Transverse colon (tissue), 4 donors: ENCODE measurements around the gene SMG5. TPM values are rescaled to one million over a fixed set of nuclear protein-coding genes. Genes with fewer than 3 reads are reported as not detected.

Experiments used
- DNase-seq: peaks from one replicate; pipeline ENCODE4 v3.0.0-alpha.2; 2019
- H3K27ac ChIP-seq, 4 donors: fragments of 200-600 bp; sonication (generic); 2 replicates each; pipeline ENCODE4 v1.5.1; 2016 to 2018; ENCODE audit warnings: inconsistent platforms in 4 of 4
- H3K27me3 ChIP-seq: fragments of 200-600 bp; sonication (generic); 2 replicates; pipeline ENCODE4 v1.5.1; 2017; ENCODE audit warnings: inconsistent platforms
- H3K36me3 ChIP-seq, 4 donors: fragments of 200-600 bp; sonication (generic); 2 replicates each; pipeline ENCODE4 v1.5.1; 2017 to 2019; ENCODE audit warnings: inconsistent platforms in 4 of 4
- H3K4me1 ChIP-seq, 4 donors: fragments of 200-600 bp; sonication (generic); 2 replicates each; pipeline ENCODE4 v1.5.1; 2017 to 2020; ENCODE audit warnings: inconsistent platforms in 4 of 4
- H3K4me3 ChIP-seq, 4 donors: fragments of 200-600 bp; sonication (generic); 1 replicate in 1 of 4; 2 replicates in 3 of 4; pipeline versions ENCODE4 v1.5.1 to v1.6.1; 2017 to 2019; ENCODE audit warnings: inconsistent platforms in 4 of 4
- H3K9me3 ChIP-seq, 2 donors: fragments of 200-600 bp; sonication (generic); 2 replicates each; pipeline ENCODE4 v1.5.1; 2017 to 2019; ENCODE audit warnings: inconsistent platforms in 2 of 2
- CTCF ChIP-seq, 5 experiments: fragments of 200-600 bp in 3 of 5; fragments of 450-650 bp in 2 of 5; sonication (generic) in 3 of 5; IDR thresholded peaks; 1 replicate in 2 of 5; 2 replicates in 3 of 5; pipeline ENCODE4 v1.5.1; 2016 to 2017; ENCODE audit warnings: antibody characterized with exemption in 5 of 5, inconsistent platforms in 3 of 5, mild to moderate bottlenecking in 2 of 5, moderate library complexity in 1 of 5
- EP300 ChIP-seq: sonication (generic); formaldehyde crosslinking; IDR thresholded peaks from one replicate; pipeline ENCODE4 v1.6.1; 2017; ENCODE audit warnings: antibody characterized with exemption, low read depth
- POLR2A ChIP-seq: fragments of 450-650 bp; IDR thresholded peaks from one replicate; pipeline ENCODE4 v1.6.1; 2016; ENCODE audit warnings: antibody characterized with exemption, mild to moderate bottlenecking, moderate library complexity
- POLR2AphosphoS5 ChIP-seq, 3 donors: sonication (generic); formaldehyde crosslinking; IDR thresholded peaks; one replicate each; pipeline ENCODE4 v1.6.1; 2016; ENCODE audit warnings: antibody characterized with exemption in 3 of 3
- WGBS, 2 donors: methylation state at CpG; one replicate each; pipeline ENCODE4 v1.1.5; 2018; ENCODE audit warnings: low coverage in 1 of 2; 5-methylcytosine and 5-hydroxymethylcytosine counted together
- in situ Hi-C, 4 donors: fragments of 200-750 bp; cut with MboI; loops; one replicate each; pipeline versions ENCODE4 v1.15.0 to v1.15.1; 2017; ENCODE audit warnings: low sequenced_read_pairs in 3 of 4, low pct_ligation_motif_present in 1 of 4, low pct_unique_long_range_greater_than_20kb in 1 of 4
- intact Hi-C: fragments of 100-400 bp; cut with DNase I; formaldehyde crosslinking; loops from one replicate; pipeline ENCODE4 v1.15.1; 2023; ENCODE audit warnings: low total_unique reads
- total RNA-seq, 4 donors: library from RNA; depleted of rRNA; stranded (reverse); fragments of >200 nt; gene quantifications; one replicate each; pipeline ENCODE4 v1.1.0, GENCODE V29; 2016

Gene SMG5
- total RNA-seq, 4 donors from 2014 or later = 72.1 to 134 (median 102) TPM

GRCh38 chr1:156310962-156311361, 28.3 kb upstream of the SMG5 start:
- no peaks in the 10 kb centered on the region for H3K9me3 ChIP-seq
- DNase-seq = no peak
- H3K4me1 ChIP-seq = no peaks in the 10 kb centered on the region
- no peak for TF ChIP-seq POLR2A
- no peak for TF ChIP-seq EP300
- no peak for TF ChIP-seq CTCF (IDR thresholded peaks at IDR 0.05)
- TF ChIP-seq POLR2AphosphoS5 (IDR thresholded peaks at IDR 0.05) = no peak
- H3K4me3 ChIP-seq = no peak overlapping the region
- in situ Hi-C loops (no loop called here), intact Hi-C loops (no loop called here)
- H3K36me3 ChIP-seq = peaks cover 0 to 80% (median 37%) of the 10 kb centered on the region in 4 donors
- 83 to 87% methylated on average over 3 to 6 of the region's 6 CpGs for WGBS, 2 donors
- H3K27me3 ChIP-seq = no peaks in the 10 kb centered on the region
- H3K27ac ChIP-seq = no peak overlapping the region

DNA sequence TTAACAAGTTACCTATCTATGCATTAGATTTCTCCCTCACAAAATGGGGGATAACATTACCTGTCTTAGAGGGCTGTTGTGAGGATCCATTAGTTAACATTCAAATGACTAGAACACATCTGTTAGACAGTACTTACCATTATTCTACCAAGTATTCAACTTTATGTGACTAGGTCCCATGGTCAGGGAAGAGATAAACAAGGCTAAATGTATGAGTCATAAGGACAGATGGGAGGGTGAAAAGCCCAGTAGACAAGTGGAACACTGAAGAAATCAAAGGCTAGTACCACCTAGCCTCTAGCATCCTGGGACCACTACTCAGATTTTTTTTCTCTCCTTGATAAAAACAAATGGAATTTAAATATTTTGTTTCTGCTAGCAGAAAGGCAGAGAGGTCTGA, 25.5 kb upstream of the SMG5 start:
- Histone ChIP-seq H3K9me3 (no peaks in the 10 kb centered on the region), H3K36me3 (peaks cover 0 to 64% (median 26%) of the 10 kb centered on the region in 4 donors), H3K27me3 (no peaks in the 10 kb centered on the region), H3K4me3 (no peak overlapping the region), H3K27ac (no peak overlapping the region), H3K4me1 (no peaks in the 10 kb centered on the region)
- in situ Hi-C loops (no loop called here), intact Hi-C loops (no loop called here)
- TF ChIP-seq EP300 (no peak), POLR2AphosphoS5 (IDR thresholded peaks at IDR 0.05) (no peak), CTCF (IDR thresholded peaks at IDR 0.05) (no peak), POLR2A (no peak)
- no peak for DNase-seq

GRCh38 chr1:156305215-156305614, 22.6 kb upstream of the SMG5 start:
- in situ Hi-C loops (no loop called here), intact Hi-C loops (no loop called here)
- no peaks in the 10 kb centered on the region for H3K27me3 ChIP-seq
- H3K36me3 ChIP-seq = peaks cover 0 to 36% (median 13%) of the 10 kb centered on the region in 4 donors
- TF ChIP-seq POLR2A = no peak
- no peak for TF ChIP-seq POLR2AphosphoS5 (IDR thresholded peaks at IDR 0.05)
- no peak for TF ChIP-seq EP300
- TF ChIP-seq CTCF (IDR thresholded peaks at IDR 0.05) = no peak
- no peaks in the 10 kb centered on the region for H3K9me3 ChIP-seq
- WGBS, 2 donors = 75 to 91% methylated on average over 2 of the region's 2 CpGs
- no peak overlapping the region for H3K27ac ChIP-seq
- no peak for DNase-seq
- no peak overlapping the region for H3K4me3 ChIP-seq
- H3K4me1 ChIP-seq = no peaks in the 10 kb centered on the region

DNA sequence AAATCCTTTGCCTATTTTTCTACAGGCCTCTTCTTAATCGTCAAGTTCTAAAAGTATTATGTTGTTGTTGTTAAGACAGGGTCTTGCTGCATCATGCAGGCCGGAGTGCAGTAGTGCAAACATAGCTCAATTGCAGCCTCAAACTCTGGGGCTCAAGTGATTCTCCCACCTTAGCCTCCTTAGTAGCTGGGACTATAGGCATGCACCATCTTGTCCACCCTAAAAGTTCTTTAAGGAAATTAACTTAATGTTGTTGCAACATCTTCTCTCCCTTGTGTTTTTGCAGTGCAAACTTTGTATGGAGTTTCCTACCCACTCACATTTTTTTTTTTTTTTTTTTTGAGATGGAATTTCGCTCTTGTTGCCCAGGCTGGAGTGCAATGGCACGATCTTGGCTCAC, 20.6 kb upstream of the SMG5 start:
- in situ Hi-C loops (no loop called here), intact Hi-C loops (no loop called here)
- TF ChIP-seq POLR2A (no peak), CTCF (IDR thresholded peaks at IDR 0.05) (no peak), POLR2AphosphoS5 (IDR thresholded peaks at IDR 0.05) (no peak), EP300 (no peak)
- Histone ChIP-seq H3K4me3 (no peak overlapping the region), H3K4me1 (no peaks in the 10 kb centered on the region), H3K36me3 (peaks cover 0 to 18% (median 4%) of the 10 kb centered on the region in 4 donors), H3K27me3 (no peaks in the 10 kb centered on the region), H3K9me3 (no peaks in the 10 kb centered on the region), H3K27ac (no peak overlapping the region)
- DNase-seq = no peak
- 84 to 96% methylated on average over 4 of the region's 4 CpGs for WGBS, 2 donors
